ENCODE results near the gene RAPGEF6.

DNA sequence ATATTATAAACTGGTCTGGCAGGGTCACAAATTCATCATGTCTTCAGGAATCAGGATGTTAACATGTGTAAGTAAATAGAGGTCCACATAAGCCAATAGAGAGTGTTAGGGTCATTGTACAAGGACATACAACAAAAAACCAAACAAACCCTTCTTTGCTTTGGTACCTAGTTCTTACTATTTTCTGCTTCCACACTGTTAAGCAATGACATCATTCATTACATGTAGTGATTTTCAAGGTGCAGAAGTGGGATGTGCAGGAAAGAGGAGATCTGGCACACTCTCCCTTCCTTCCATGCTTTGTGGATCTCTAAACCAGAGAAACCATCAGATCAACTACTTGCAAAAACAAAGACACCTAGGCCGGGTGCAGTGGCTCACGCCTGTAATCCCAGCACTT, 184.1 kb downstream of the RAPGEF6 start:
- TF ChIP-seq CTCF (conservative IDR thresholded peaks at IDR 0.05; ENCODE audit: low read depth in 2 of 2) (no peak), POLR2AphosphoS5 (IDR thresholded peaks at IDR 0.05; ENCODE audit: low read depth) (no peak)
- TF ChIP-seq, protein P1, sequence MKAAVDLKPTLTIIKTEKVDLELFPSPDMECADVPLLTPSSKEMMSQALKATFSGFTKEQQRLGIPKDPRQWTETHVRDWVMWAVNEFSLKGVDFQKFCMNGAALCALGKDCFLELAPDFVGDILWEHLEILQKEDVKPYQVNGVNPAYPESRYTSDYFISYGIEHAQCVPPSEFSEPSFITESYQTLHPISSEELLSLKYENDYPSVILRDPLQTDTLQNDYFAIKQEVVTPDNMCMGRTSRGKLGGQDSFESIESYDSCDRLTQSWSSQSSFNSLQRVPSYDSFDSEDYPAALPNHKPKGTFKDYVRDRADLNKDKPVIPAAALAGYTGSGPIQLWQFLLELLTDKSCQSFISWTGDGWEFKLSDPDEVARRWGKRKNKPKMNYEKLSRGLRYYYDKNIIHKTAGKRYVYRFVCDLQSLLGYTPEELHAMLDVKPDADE (IDR thresholded peaks at IDR 0.05) = no peak

Measured in GM23338 (cell line).